GM19455 (cell line): ENCODE measurements around the gene KCND1.
A peak's percentile ranks its signal among the peaks of the same experiment; 100 is the strongest.
"Not testable (repeated sequence)": the region's sequence is repeated elsewhere in the genome, so short reads cannot be mapped to it uniquely, and the experiment has no call there.

Experiments used
- ATAC-seq: cut with Tn5 transposase; IDR thresholded peaks from one replicate; pipeline ENCODE4 v1.9.1; 2021; ENCODE audit not compliant: unreplicated experiment

Gene KCND1

GRCh38 chrX:48971249-48972219 is at the start of gene KCND1:
Gene KCND1 (minus strand): TSS chrX:48971844. CDS start chrX:48970271, 1,573 bp downstream.
- no peak for ATAC-seq

DNA sequence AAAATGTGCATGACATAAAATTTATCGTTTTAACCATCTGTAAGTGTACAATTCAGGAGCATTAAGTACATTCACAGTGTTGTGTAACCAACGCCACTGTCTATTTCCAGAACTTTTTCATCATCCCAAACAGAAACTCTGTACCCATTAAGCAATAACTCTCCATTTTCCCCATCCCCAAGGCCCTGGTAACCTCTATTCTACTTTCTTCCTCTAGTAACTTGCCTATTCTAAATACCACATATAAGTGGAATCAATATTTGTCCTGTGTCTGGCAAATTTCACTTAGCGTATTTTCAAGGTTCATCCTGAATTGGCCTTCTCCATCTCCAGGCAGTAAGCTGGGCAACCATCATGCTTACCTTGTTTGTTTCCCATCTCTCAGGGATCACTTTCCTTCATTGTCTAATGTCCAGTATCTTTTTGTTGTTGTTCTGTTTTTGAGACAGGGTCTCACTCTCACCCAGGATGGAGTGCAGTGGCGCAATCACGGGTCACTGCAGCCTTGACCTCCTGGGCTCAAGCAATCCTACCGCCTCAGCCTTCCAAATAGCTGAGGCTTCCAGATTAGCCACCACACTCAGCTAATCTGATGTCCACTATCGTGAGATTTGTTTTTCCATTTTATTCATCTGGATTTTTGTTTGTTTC is 48.1 kb upstream of the KCND1 start:
- no peak for ATAC-seq

GRCh38 chrX:49019050-49019449 is 47.4 kb upstream of the KCND1 start:
- ATAC-seq: no peak

DNA sequence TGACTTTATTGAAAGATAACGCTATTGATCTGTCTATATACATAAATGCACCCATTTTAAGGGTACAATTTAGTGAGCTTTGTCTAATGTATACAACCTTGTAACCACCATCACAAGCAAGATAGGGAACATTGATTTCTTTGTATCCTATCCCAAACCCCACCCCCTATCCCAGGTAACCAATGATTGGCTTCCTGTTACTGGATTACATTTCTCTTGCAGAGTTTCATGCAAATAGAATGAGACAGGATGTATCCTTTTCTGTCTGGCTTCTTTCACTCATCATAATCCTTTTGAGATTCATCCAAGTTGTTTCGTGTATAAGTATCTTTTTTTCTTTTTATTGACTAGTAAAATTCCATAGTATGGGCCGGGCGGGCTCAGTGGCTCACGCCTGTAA is 32.1 kb upstream of the KCND1 start:
- ATAC-seq: no peak

- peak; percentile 66 for ATAC-seq
Measured at GRCh38 chrX:49002091-49002935, 30.7 kb upstream of the KCND1 start, which contains the start of gene GRIPAP1. Gene GRIPAP1 (minus strand): TSS chrX:49002264. CDS start chrX:49002229, 35 bp downstream.

DNA sequence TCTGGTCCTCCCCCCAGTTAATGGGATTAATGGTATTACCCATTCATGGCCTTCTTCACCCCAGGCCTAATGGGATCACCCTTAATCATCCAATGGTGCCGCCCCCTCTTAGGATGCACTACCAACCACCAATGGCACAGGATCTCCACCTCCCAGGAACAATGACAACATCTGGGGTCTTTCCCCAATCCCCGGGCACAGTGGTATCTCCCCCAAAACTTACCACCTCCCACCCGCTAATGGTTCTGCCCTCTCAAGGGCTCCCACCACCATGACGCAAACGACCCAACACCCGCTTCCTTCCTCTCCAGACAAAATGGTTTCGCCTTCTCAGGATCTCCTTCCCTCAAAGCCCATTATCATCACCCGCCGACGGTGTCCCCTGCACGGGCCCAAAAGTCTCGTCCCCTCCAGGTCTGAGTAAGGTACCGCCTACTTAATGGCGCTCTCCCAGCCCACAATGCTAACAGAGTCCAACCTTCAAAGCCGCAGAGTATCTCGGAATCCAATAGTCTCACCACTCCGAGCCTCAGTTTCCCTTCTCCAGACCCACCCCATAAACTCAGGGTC is 30.0 kb upstream of the KCND1 start:
- ATAC-seq: peak; percentile 32

DNA sequence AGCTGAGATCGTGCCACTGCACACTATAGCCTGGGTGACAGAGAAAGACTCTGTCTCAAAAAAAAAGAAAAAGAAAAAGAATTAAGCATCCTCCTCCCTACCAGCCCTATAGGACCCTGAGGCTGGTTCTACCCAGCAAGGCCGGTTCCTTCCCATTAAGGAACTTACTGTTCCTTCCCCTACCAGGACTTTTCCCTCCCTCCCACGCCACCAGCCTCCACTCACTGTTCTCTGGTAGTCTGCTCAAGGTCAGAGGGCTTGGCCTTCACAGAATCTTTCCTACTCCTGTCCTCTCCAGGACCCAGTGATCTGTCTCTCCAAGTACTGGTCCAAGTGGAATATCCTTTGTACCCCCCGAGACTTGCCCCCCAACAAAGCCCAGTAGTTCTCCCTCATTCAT is 29.0 kb upstream of the KCND1 start:
- ATAC-seq: no peak

DNA sequence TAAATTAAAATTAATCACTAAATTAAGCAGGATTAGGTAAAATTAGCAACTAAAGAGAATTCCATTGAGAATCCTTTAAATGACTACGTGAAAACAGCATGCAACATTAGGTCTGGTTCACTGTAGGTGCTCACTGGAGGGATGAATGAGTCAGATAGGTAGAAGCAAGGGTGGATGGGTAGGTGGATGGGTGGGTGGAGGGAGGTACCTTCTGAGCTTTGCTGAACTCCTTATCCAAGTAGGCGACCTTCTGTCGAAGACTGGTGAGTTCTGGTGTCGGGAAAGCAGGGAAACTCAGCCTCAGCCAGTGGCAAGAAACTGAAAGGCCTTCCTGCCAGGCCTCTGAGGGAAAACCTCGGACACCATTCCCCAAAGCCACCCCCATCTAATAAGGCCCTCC is 27.4 kb upstream of the KCND1 start:
- ATAC-seq: no peak

- ATAC-seq: no peak
Measured at GRCh38 chrX:48998391-48998790, 26.7 kb upstream of the KCND1 start.

GRCh38 chrX:48997865-48998264 is 26.2 kb upstream of the KCND1 start:
- no peak for ATAC-seq

DNA sequence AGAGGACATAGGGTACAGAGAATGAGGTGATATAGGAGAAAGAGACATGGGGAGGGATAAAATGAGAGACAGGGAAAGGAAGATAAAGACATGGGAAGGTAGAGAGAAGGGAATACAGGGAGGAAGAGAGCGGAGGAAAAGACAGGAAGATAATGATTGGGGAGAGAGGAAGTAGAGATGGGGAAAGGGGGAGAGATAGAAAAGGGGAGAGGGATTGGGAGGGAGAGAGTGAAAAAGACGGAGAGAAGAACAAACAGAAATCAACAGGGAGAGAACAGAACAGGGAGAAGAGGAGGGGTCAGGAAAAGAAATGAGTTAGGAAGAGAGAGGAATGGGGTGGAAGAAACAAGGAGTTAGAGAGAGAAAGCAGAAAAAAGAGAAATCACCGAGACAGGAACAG is 25.8 kb upstream of the KCND1 start:
- no peak for ATAC-seq

DNA sequence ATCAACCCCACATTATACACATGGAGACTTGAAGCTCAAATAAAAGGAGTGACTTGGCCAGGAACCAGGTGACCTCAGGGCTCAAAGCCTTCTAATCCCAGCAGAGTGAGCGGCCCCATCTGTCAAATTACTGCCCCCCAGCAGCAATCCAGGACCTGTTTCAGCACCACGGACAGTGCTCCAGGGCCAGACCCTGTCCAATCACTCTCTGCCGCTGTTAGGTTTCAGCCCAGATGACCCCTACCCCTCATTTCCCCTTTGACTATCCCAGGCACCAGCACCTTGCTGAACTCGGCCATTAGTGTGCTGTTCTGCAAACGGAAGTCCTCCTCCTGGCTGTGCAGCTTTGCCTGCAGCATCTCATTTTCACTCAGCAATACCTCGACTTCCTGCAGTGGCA is 25.3 kb upstream of the KCND1 start:
- no peak for ATAC-seq

- ATAC-seq: no peak
Measured at GRCh38 chrX:48992341-48992740, 20.7 kb upstream of the KCND1 start.

- no peak for ATAC-seq
Measured at GRCh38 chrX:48989483-48989882, 17.8 kb upstream of the KCND1 start.

DNA sequence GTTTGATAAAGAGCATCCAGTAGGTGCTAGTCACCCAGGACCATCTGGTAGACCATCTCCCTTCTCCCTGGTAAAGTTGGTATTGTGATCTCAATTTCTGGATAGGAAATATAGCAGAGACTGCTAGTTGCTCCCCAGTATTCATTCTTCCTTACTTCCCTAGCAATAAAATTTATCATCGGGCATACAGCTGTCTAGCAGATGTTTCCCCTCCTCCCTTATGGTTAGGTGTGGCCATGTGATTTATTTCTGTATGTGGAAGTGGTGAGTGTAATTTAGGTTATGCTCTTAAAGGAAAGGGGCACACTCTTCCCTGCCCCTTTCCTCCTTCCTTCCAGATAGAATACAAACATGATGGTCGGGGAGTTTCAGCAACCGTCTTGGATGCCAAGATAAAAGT is 12.3 kb upstream of the KCND1 start:
- no peak for ATAC-seq

DNA sequence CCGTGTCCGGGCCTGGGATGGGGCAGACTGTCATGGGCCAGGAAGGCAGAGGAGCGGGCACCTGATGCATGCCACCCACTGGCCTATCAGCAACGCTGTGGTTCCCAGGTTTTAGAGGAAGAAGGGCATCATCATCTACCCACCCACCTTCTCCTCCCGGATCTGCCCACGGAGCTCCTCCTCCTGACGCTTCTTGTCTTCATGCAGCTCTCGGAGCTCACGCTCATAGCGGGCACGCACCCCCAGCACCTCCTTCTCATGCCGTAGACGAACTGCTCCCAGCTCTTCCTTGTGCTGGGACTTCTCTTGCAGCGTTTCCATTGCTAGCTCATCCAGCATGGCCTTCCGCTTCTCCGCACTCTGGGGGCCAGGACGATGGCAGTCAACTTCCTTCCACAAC is 11.4 kb upstream of the KCND1 start:
- ATAC-seq: no peak

DNA sequence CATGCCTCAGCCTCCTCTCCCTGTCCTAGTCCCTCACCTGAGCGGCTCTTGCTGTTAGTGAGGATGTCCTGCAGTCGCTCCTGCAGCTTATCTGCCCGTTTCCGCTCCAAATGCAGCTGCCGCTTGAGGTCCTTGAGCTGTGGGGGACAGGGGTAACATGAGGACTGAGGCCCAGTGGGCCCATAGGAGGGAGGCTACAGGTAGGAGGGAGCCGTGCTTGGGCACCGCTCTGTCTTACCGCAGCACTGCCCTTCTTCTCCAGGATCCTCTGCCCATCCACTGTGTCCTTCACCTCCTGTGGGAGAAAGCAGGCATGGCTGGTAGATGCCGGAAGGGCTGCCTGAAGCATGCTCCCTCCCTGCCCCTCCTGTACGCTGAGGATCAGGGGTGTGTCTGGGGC is 9.5 kb upstream of the KCND1 start:
- ATAC-seq: no peak

DNA sequence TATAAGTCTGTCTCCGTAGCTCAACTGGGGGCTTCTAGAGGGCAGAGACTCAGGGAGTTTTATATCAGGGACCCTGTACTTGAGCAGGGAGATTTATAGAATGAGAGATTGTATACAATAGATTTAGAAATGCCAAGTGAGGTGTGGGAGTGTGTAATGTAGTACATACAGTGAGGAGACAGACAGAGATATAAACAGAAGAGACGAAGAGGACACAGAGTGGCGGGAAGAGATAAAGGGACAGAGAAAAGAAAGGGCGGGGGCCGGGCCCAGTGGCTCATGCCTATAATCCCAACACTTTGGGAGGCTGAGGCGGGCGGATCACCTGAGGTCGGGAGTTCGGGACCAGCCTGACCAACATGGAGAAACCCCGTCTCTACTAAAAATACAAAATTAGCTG is 8.7 kb upstream of the KCND1 start:
- ATAC-seq: not testable (repeated sequence)

GRCh38 chrX:48978226-48978625 is 6.6 kb upstream of the KCND1 start:
- ATAC-seq: no peak

GRCh38 chrX:48976086-48976485 is 4.4 kb upstream of the KCND1 start:
- no peak for ATAC-seq

DNA sequence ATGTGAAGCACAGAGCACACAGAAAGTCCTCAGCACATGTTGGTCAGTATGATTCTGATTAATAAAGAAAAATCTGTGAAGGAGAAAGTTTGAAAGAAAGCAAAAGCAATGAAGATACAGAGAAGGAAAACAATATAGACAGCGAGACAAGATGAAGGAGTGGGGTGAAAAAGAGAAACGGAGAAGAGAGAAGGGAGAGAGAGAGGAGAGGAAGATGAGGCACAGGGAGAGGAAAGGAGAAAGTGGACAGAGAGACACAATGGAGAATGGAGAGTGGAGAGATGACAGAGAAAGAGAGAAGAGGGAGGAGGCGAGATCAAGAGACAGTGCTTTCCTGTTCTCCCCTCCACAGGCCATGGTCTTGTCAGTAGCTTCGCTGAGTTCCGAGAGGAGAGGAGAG is 3.9 kb upstream of the KCND1 start:
- no peak for ATAC-seq
